GM23338 (cell line): Measurements from ENCODE around the gene NF1. TPM values are rescaled to one million over a fixed set of nuclear protein-coding genes. Genes with fewer than 3 reads are reported as not detected.

Experiments used
- ATAC-seq: fragments of 200-7000 bp; cut with Tn5 transposase; 3 replicates; pipeline ENCODE4 v1.9.1; 2020
- DNase-seq: peaks from one replicate; pipeline ENCODE4 v3.0.0-alpha.2; 2015; ENCODE audit warnings: low spot score
- H2AFZ ChIP-seq: fragments of 200-600 bp; sonication (generic); 2 replicates; pipeline ENCODE4 v1.8.0; 2016; ENCODE audit warnings: antibody characterized with exemption, mild to moderate bottlenecking, moderate library complexity
- H3F3A ChIP-seq: fragments of 200-600 bp; sonication (generic); replicated peaks from 2 replicates; pipeline ENCODE4 v1.8.0; 2017; ENCODE audit warnings: antibody characterized with exemption, mixed run types, low read depth
- H3K27ac ChIP-seq: fragments of 200-600 bp; sonication (generic); 2 replicates; pipeline ENCODE4 v1.6.1; 2016; ENCODE audit warnings: low read depth
- H3K27me3 ChIP-seq: fragments of 200-600 bp; sonication (generic); 2 replicates; pipeline ENCODE4 v1.8.0; 2016; ENCODE audit warnings: mild to moderate bottlenecking, mixed run types, moderate library complexity; ENCODE audit not compliant: insufficient read depth
- H3K36me3 ChIP-seq: fragments of 200-600 bp; sonication (generic); 2 replicates; pipeline ENCODE4 v1.8.0; 2016; ENCODE audit warnings: mild to moderate bottlenecking; ENCODE audit not compliant: insufficient read depth
- H3K4me1 ChIP-seq: fragments of 200-600 bp; sonication (generic); 2 replicates; pipeline ENCODE4 v1.8.0; 2016; ENCODE audit warnings: mild to moderate bottlenecking, moderate library complexity; ENCODE audit not compliant: insufficient read depth
- H3K4me2 ChIP-seq: fragments of 200-600 bp; sonication (generic); 2 replicates; pipeline ENCODE4 v1.7.1; 2017; ENCODE audit warnings: mixed run types
- H3K4me3 ChIP-seq: fragments of 200-600 bp; sonication (generic); 2 replicates; pipeline ENCODE4 v1.6.1; 2016; ENCODE audit warnings: mixed run types
- H3K79me2 ChIP-seq: fragments of 200-600 bp; sonication (generic); replicated peaks from 2 replicates; pipeline ENCODE4 v1.8.0; 2017; ENCODE audit warnings: mild to moderate bottlenecking; ENCODE audit not compliant: insufficient read depth
- H3K9me2 ChIP-seq: fragments of 200-600 bp; sonication (generic); 2 replicates; pipeline ENCODE4 v1.8.0; 2017; ENCODE audit not compliant: insufficient read depth
- H4K20me1 ChIP-seq: fragments of 200-600 bp; sonication (generic); replicated peaks from 2 replicates; pipeline ENCODE4 v1.8.0; 2017; ENCODE audit warnings: mild to moderate bottlenecking; ENCODE audit not compliant: insufficient read depth
- H3K27ac Mint-ChIP-seq: 2 replicates; pipeline ENCODE4 v1.8.0; 2020; ENCODE audit warnings: inconsistent platforms, mild to moderate bottlenecking, moderate library complexity, mixed read lengths
- H3K27me3 Mint-ChIP-seq: 3 replicates; pipeline ENCODE4 v1.8.0; 2022; ENCODE audit warnings: low read depth, mild to moderate bottlenecking, moderate library complexity, mixed read lengths, inconsistent platforms; ENCODE audit not compliant: insufficient read depth, poor library complexity
- H3K36me3 Mint-ChIP-seq: 3 replicates; pipeline ENCODE4 v1.8.0; 2021; ENCODE audit warnings: low read depth, mild to moderate bottlenecking, inconsistent platforms, moderate library complexity, mixed read lengths
- H3K4me1 Mint-ChIP-seq: 3 replicates; pipeline ENCODE4 v1.8.0; 2020; ENCODE audit warnings: mild to moderate bottlenecking, inconsistent platforms, mixed read lengths
- H3K4me3 Mint-ChIP-seq: 3 replicates; pipeline ENCODE4 v1.8.0; 2021; ENCODE audit warnings: moderate library complexity, mild to moderate bottlenecking, inconsistent platforms, mixed read lengths
- H3K9me3 Mint-ChIP-seq: 3 replicates; pipeline ENCODE4 v1.8.0; 2020; ENCODE audit warnings: moderate library complexity, mild to moderate bottlenecking, inconsistent platforms, mixed read lengths
- CREB1 ChIP-seq: fragments of 250-450 bp; sonication (Bioruptor Pico); IDR thresholded peaks from 2 replicates; pipeline ENCODE4 v1.5.0; 2020; ENCODE audit warnings: low read depth, mild to moderate bottlenecking, moderate library complexity
- CTCF ChIP-seq, 2 experiments: fragments of 200-600 bp in 1 of 2; sonication (generic) in 1 of 2; conservative IDR thresholded peaks; 2 replicates each; pipeline versions ENCODE4 v1.5.1 to v1.6.1; 2016 to 2017; ENCODE audit warnings: antibody characterized with exemption in 2 of 2, low read depth in 2 of 2, mild to moderate bottlenecking in 2 of 2, moderate library complexity in 1 of 2
- EZH2phosphoT487 ChIP-seq: fragments of 200-600 bp; sonication (generic); IDR thresholded peaks from one replicate; pipeline ENCODE4 v1.8.1; 2018; ENCODE audit warnings: antibody characterized with exemption; ENCODE audit not compliant: unreplicated experiment
- JUNB ChIP-seq: IDR thresholded peaks from one replicate; pipeline ENCODE4 v1.6.1; 2016; ENCODE audit warnings: antibody characterized with exemption; ENCODE audit not compliant: unreplicated experiment
- POLR2AphosphoS5 ChIP-seq: IDR thresholded peaks from 2 replicates; pipeline ENCODE4 v1.6.1; 2016; ENCODE audit warnings: antibody characterized with exemption, low read depth
- STAT1 ChIP-seq: IDR thresholded peaks from one replicate; pipeline ENCODE4 v1.6.1; 2016; ENCODE audit warnings: antibody characterized with exemption; ENCODE audit not compliant: unreplicated experiment
- ZNF114 ChIP-seq: fragments of 250-450 bp; sonication (Bioruptor Pico); IDR thresholded peaks from 2 replicates; pipeline ENCODE4 v1.5.0; 2020; ENCODE audit warnings: mild to moderate bottlenecking, moderate library complexity
- polyA plus RNA-seq: library from polyadenylated mRNA; unstranded; fragments of >200 nt; fragmentation: Nextera tagmentation; extraction: Ambion mirVana; gene quantifications from 2 replicates; pipeline ENCODE4 v1.2.1, GENCODE V29; 2016
- total RNA-seq: library from RNA; depleted of rRNA; stranded (reverse); fragments of >200 nt; shearing (Covaris generic); gene quantifications from 2 replicates; pipeline ENCODE4 v1.2.3, GENCODE V29; 2014
- TF ChIP-seq, protein P1 (sequence below): fragments of 250-450 bp; sonication (Bioruptor Pico); IDR thresholded peaks from 2 replicates; pipeline ENCODE4 v1.5.0; 2020; ENCODE audit warnings: mild to moderate bottlenecking, moderate library complexity
- TF ChIP-seq, protein P2 (sequence below): IDR thresholded peaks from one replicate; pipeline ENCODE4 v1.6.1; 2018; ENCODE audit warnings: antibody characterized with exemption; ENCODE audit not compliant: unreplicated experiment

NF1 gene
- total and polyA plus RNA-seq, 2 experiments from 2014 or later, result 16.3 to 49.7 TPM

GRCh38 chr17:31134576-31134975 lies 39.8 kb downstream of the NF1 start:
- no peak overlapping the region for H3K4me3 ChIP-seq
- no peak overlapping the region for H3K27ac ChIP-seq
- H3K79me2 ChIP-seq, result peaks cover 65% of the 10 kb centered on the region
- no peak overlapping the region for H3K27ac Mint-ChIP-seq
- TF ChIP-seq STAT1, result no peak
- no peak for TF ChIP-seq CTCF (conservative IDR thresholded peaks at IDR 0.05; ENCODE audit: low read depth in 2 of 2)
- TF ChIP-seq ZNF114 (CRISPR knock-in tag), result no peak
- TF ChIP-seq CREB1 (CRISPR knock-in tag), result no peak
- TF ChIP-seq EZH2phosphoT487, result no peak
- no peak for TF ChIP-seq JUNB
- TF ChIP-seq, protein P1, sequence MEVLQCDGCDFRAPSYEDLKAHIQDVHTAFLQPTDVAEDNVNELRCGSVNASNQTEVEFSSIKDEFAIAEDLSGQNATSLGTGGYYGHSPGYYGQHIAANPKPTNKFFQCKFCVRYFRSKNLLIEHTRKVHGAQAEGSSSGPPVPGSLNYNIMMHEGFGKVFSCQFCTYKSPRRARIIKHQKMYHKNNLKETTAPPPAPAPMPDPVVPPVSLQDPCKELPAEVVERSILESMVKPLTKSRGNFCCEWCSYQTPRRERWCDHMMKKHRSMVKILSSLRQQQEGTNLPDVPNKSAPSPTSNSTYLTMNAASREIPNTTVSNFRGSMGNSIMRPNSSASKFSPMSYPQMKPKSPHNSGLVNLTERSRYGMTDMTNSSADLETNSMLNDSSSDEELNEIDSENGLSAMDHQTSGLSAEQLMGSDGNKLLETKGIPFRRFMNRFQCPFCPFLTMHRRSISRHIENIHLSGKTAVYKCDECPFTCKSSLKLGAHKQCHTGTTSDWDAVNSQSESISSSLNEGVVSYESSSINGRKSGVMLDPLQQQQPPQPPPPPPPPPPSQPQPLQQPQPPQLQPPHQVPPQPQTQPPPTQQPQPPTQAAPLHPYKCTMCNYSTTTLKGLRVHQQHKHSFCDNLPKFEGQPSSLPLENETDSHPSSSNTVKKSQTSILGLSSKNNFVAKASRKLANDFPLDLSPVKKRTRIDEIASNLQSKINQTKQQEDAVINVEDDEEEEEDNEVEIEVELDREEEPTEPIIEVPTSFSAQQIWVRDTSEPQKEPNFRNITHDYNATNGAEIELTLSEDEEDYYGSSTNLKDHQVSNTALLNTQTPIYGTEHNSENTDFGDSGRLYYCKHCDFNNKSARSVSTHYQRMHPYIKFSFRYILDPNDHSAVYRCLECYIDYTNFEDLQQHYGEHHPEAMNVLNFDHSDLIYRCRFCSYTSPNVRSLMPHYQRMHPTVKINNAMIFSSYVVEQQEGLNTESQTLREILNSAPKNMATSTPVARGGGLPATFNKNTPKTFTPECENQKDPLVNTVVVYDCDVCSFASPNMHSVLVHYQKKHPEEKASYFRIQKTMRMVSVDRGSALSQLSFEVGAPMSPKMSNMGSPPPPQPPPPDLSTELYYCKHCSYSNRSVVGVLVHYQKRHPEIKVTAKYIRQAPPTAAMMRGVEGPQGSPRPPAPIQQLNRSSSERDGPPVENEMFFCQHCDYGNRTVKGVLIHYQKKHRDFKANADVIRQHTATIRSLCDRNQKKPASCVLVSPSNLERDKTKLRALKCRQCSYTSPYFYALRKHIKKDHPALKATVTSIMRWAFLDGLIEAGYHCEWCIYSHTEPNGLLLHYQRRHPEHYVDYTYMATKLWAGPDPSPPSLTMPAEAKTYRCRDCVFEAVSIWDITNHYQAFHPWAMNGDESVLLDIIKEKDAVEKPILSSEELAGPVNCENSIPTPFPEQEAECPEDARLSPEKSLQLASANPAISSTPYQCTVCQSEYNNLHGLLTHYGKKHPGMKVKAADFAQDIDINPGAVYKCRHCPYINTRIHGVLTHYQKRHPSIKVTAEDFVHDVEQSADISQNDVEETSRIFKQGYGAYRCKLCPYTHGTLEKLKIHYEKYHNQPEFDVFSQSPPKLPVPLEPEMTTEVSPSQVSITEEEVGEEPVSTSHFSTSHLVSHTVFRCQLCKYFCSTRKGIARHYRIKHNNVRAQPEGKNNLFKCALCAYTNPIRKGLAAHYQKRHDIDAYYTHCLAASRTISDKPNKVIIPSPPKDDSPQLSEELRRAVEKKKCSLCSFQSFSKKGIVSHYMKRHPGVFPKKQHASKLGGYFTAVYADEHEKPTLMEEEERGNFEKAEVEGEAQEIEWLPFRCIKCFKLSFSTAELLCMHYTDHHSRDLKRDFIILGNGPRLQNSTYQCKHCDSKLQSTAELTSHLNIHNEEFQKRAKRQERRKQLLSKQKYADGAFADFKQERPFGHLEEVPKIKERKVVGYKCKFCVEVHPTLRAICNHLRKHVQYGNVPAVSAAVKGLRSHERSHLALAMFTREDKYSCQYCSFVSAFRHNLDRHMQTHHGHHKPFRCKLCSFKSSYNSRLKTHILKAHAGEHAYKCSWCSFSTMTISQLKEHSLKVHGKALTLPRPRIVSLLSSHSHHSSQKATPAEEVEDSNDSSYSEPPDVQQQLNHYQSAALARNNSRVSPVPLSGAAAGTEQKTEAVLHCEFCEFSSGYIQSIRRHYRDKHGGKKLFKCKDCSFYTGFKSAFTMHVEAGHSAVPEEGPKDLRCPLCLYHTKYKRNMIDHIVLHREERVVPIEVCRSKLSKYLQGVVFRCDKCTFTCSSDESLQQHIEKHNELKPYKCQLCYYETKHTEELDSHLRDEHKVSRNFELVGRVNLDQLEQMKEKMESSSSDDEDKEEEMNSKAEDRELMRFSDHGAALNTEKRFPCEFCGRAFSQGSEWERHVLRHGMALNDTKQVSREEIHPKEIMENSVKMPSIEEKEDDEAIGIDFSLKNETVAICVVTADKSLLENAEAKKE, result no peak
- no peak for TF ChIP-seq POLR2AphosphoS5
- TF ChIP-seq, protein P2, sequence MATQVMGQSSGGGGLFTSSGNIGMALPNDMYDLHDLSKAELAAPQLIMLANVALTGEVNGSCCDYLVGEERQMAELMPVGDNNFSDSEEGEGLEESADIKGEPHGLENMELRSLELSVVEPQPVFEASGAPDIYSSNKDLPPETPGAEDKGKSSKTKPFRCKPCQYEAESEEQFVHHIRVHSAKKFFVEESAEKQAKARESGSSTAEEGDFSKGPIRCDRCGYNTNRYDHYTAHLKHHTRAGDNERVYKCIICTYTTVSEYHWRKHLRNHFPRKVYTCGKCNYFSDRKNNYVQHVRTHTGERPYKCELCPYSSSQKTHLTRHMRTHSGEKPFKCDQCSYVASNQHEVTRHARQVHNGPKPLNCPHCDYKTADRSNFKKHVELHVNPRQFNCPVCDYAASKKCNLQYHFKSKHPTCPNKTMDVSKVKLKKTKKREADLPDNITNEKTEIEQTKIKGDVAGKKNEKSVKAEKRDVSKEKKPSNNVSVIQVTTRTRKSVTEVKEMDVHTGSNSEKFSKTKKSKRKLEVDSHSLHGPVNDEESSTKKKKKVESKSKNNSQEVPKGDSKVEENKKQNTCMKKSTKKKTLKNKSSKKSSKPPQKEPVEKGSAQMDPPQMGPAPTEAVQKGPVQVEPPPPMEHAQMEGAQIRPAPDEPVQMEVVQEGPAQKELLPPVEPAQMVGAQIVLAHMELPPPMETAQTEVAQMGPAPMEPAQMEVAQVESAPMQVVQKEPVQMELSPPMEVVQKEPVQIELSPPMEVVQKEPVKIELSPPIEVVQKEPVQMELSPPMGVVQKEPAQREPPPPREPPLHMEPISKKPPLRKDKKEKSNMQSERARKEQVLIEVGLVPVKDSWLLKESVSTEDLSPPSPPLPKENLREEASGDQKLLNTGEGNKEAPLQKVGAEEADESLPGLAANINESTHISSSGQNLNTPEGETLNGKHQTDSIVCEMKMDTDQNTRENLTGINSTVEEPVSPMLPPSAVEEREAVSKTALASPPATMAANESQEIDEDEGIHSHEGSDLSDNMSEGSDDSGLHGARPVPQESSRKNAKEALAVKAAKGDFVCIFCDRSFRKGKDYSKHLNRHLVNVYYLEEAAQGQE, result no peak
- no peaks in the 10 kb centered on the region for H3K9me3 Mint-ChIP-seq
- H3K4me3 Mint-ChIP-seq, result no peak overlapping the region
- peaks cover 17% of the 10 kb centered on the region for H3K4me1 Mint-ChIP-seq
- ATAC-seq (no peak), DNase-seq (no peak)
- no peak overlapping the region for H2AFZ ChIP-seq
- H3K9me2 ChIP-seq, result no peaks in the 10 kb centered on the region
- no peaks in the 10 kb centered on the region for H3K36me3 ChIP-seq
- H4K20me1 ChIP-seq, result no peaks in the 10 kb centered on the region; the same call in 1 of the 2 replicates
- H3K27me3 Mint-ChIP-seq, result peaks cover 2% of the 10 kb centered on the region
- no peaks in the 10 kb centered on the region for H3K27me3 ChIP-seq
- H3F3A ChIP-seq, result no peaks in the 10 kb centered on the region
- no peaks in the 10 kb centered on the region; the same call in 1 of the 3 replicates for H3K36me3 Mint-ChIP-seq
- peaks cover 9% of the 10 kb centered on the region; the same call in 1 of the 2 replicates for H3K4me1 ChIP-seq
- no peak overlapping the region for H3K4me2 ChIP-seq
